Peyer's patch (tissue), 4 donors: ENCODE results near the gene PTBP1.

ENCODE experiments used
- CTCF ChIP-seq, 6 experiments: fragments of 450-650 bp in 4 of 6; fragments of 200-600 bp in 2 of 6; sonication (generic) in 1 of 6; IDR thresholded peaks; one replicate each; pipeline ENCODE4 v1.5.1; 2017 to 2019; ENCODE audit warnings: antibody characterized with exemption in 6 of 6, mild to moderate bottlenecking in 3 of 6, moderate library complexity in 1 of 6
- POLR2A ChIP-seq, 2 donors: fragments of 450-650 bp; IDR thresholded peaks; one replicate each; pipeline ENCODE4 v1.5.1; 2017; ENCODE audit warnings: antibody characterized with exemption in 2 of 2, mild to moderate bottlenecking in 2 of 2, moderate library complexity in 2 of 2

GRCh38 chr19:768424-768823, 28.8 kb upstream of the PTBP1 start:
- TF ChIP-seq CTCF (IDR thresholded peaks at IDR 0.05) (no peak), POLR2A (IDR thresholded peaks at IDR 0.05) (no peak)
